Hepatocyte (in vitro differentiated cells): ENCODE measurements around the gene UTP25. TPM values are rescaled to one million over a fixed set of nuclear protein-coding genes. Genes with fewer than 3 reads are reported as not detected.

Source experiments
- DNase-seq: peaks from one replicate; pipeline ENCODE4 v3.0.0-alpha.2; 2016; ENCODE audit warnings: low spot score
- H2AFZ ChIP-seq: fragments of 200-600 bp; sonication (generic); 2 replicates; pipeline ENCODE4 v1.6.0; 2016; ENCODE audit warnings: antibody characterized with exemption, mild to moderate bottlenecking
- H3K27ac ChIP-seq: fragments of 200-600 bp; sonication (generic); 2 replicates; pipeline ENCODE4 v1.5.1; 2016; ENCODE audit warnings: mild to moderate bottlenecking
- H3K27me3 ChIP-seq: fragments of 200-600 bp; sonication (generic); 2 replicates; pipeline ENCODE4 v1.6.1; 2016
- H3K36me3 ChIP-seq: fragments of 200-600 bp; sonication (generic); replicated peaks from 2 replicates; pipeline ENCODE4 v1.5.1; 2016; ENCODE audit warnings: low read depth; ENCODE audit not compliant: insufficient read depth
- H3K4me1 ChIP-seq: fragments of 200-600 bp; sonication (generic); 2 replicates; pipeline ENCODE4 v1.5.1; 2016; ENCODE audit warnings: mild to moderate bottlenecking, moderate library complexity; ENCODE audit not compliant: insufficient read depth
- H3K4me2 ChIP-seq: fragments of 200-600 bp; sonication (generic); 2 replicates; pipeline ENCODE4 v1.6.0; 2016
- H3K4me3 ChIP-seq: fragments of 200-600 bp; sonication (generic); 2 replicates; pipeline ENCODE4 v1.5.1; 2016; ENCODE audit warnings: mild to moderate bottlenecking
- H3K79me2 ChIP-seq: fragments of 200-600 bp; sonication (generic); 2 replicates; pipeline ENCODE4 v1.6.0; 2017; ENCODE audit warnings: mild to moderate bottlenecking
- H3K9me2 ChIP-seq: fragments of 200-600 bp; sonication (generic); replicated peaks from 2 replicates; pipeline ENCODE4 v1.6.0; 2017; ENCODE audit warnings: mild to moderate bottlenecking; ENCODE audit not compliant: insufficient read depth
- H3K9me3 ChIP-seq: fragments of 200-600 bp; sonication (generic); 2 replicates; pipeline ENCODE4 v1.5.1; 2016; ENCODE audit warnings: low read depth, mild to moderate bottlenecking
- H4K20me1 ChIP-seq: fragments of 200-600 bp; sonication (generic); 2 replicates; pipeline ENCODE4 v1.6.0; 2016; ENCODE audit warnings: mild to moderate bottlenecking; ENCODE audit not compliant: insufficient read depth, poor library complexity, severe bottlenecking
- CTCF ChIP-seq: fragments of 200-600 bp; sonication (generic); IDR thresholded peaks from 2 replicates; pipeline ENCODE4 v1.5.1; 2016; ENCODE audit warnings: antibody characterized with exemption, mild to moderate bottlenecking; ENCODE audit not compliant: poor library complexity
- EZH2 ChIP-seq: fragments of 200-600 bp; sonication (generic); IDR thresholded peaks from 2 replicates; pipeline ENCODE4 v1.6.1; 2016; ENCODE audit warnings: antibody characterized with exemption, mild to moderate bottlenecking, borderline replicate concordance
- EZH2phosphoT487 ChIP-seq: fragments of 200-600 bp; sonication (generic); IDR thresholded peaks from one replicate; pipeline ENCODE4 v1.6.1; 2018; ENCODE audit warnings: antibody characterized with exemption, mild to moderate bottlenecking, low read depth, moderate library complexity; ENCODE audit not compliant: unreplicated experiment, severe bottlenecking
- WGBS: methylation state at CpG from one replicate; pipeline ENCODE4 v1.1.6; 2016; ENCODE audit warnings: low lambda C conversion rate; ENCODE audit errors: missing lambda C conversion rate; 5-methylcytosine and 5-hydroxymethylcytosine counted together
- polyA plus RNA-seq: library from polyadenylated mRNA; unstranded; fragments of >200 nt; fragmentation: Nextera tagmentation; extraction: Ambion mirVana; gene quantifications from 2 replicates; pipeline ENCODE4 v1.2.1, GENCODE V29; 2016
- total RNA-seq: library from RNA; depleted of rRNA; stranded (reverse); fragments of >200 nt; gene quantifications from 2 replicates; pipeline ENCODE4 v1.2.3, GENCODE V29; 2014

UTP25 gene
- total and polyA plus RNA-seq, 2 experiments from 2014 or later: 3.2 to 8.0 TPM

GRCh38 chr1:209844695-209845407, 17.1 kb downstream of the UTP25 start:
- Histone ChIP-seq H4K20me1 (no peaks in the 10 kb centered on the region), H3K4me1 (no peaks in the 10 kb centered on the region), H3K9me3 (no peaks in the 10 kb centered on the region), H3K36me3 (no peaks in the 10 kb centered on the region), H3K4me3 (no peak overlapping the region), H3K4me2 (no peak overlapping the region), H3K27me3 (no peaks in the 10 kb centered on the region), H2AFZ (no peak overlapping the region), H3K9me2 (no peaks in the 10 kb centered on the region), H3K27ac (no peak overlapping the region), H3K79me2 (peaks cover 2% of the 10 kb centered on the region)
- WGBS: 93% methylated on average over 6 of the region's 6 CpGs
- no peak for DNase-seq
- TF ChIP-seq CTCF (no peak), EZH2 (no peak), EZH2phosphoT487 (no peak)

GRCh38 chr1:209845408-209845725, 17.6 kb downstream of the UTP25 start:
- H3K4me2 ChIP-seq: no peak overlapping the region
- WGBS: 89% methylated on average over 1 of the region's 1 CpG
- no peaks in the 10 kb centered on the region for H3K36me3 ChIP-seq

GRCh38 chr1:209849388-209849787, 21.6 kb downstream of the UTP25 start:
- no peaks in the 10 kb centered on the region for H3K27me3 ChIP-seq
- no peak overlapping the region for H2AFZ ChIP-seq
- TF ChIP-seq EZH2 (no peak), EZH2phosphoT487 (no peak), CTCF (no peak)
- H3K9me3 ChIP-seq: no peaks in the 10 kb centered on the region
- DNase-seq: no peak
- H3K4me1 ChIP-seq: no peaks in the 10 kb centered on the region
- H3K4me3 ChIP-seq: no peak overlapping the region
- 91% methylated on average over 5 of the region's 5 CpGs for WGBS
- H3K36me3 ChIP-seq: peaks cover 3% of the 10 kb centered on the region
- H3K4me2 ChIP-seq: no peak overlapping the region
- peaks cover 2% of the 10 kb centered on the region for H3K79me2 ChIP-seq
- H3K27ac ChIP-seq: no peak overlapping the region
- no peaks in the 10 kb centered on the region for H4K20me1 ChIP-seq
- no peaks in the 10 kb centered on the region for H3K9me2 ChIP-seq

More at GRCh38 chr1:209845408-209845725, 17.6 kb downstream of the UTP25 start:
- H4K20me1 ChIP-seq: no peaks in the 10 kb centered on the region
- H3K27me3 ChIP-seq: no peaks in the 10 kb centered on the region
- TF ChIP-seq EZH2phosphoT487 (no peak), CTCF (no peak)
- H3K9me3 ChIP-seq: no peaks in the 10 kb centered on the region
- peaks cover 2% of the 10 kb centered on the region for H3K79me2 ChIP-seq
- H3K27ac ChIP-seq: no peak overlapping the region
- no peak overlapping the region for H3K4me3 ChIP-seq
- no peak overlapping the region for H2AFZ ChIP-seq
- no peak for DNase-seq
- H3K9me2 ChIP-seq: no peaks in the 10 kb centered on the region
- H3K4me1 ChIP-seq: no peaks in the 10 kb centered on the region
